Measurements from ENCODE around the gene ACSM6. TPM values are rescaled to one million over a fixed set of nuclear protein-coding genes. Genes with fewer than 3 reads are reported as not detected.
A peak's percentile ranks its signal among the peaks of the same experiment; 100 is the strongest.

The ACSM6 gene
- total and polyA plus RNA-seq, 2 of the 8 experiments (the other 6 are each of a cell fraction or from before 2014, with no cell fraction given), result 0.33 TPM; not detected in 1

- H3K36me3 ChIP-seq (ENCODE audit: control insufficient read depth in 2 of 4, insufficient read depth in 4 of 4, low read length in 3 of 4), result no peaks in the 10 kb centered on the region
These were observed 22.7 kb upstream of the ACSM6 start for GRCh38 chr10:95171336-95171735.

More at GRCh38 chr10:95171336-95171735, 22.7 kb upstream of the ACSM6 start:
- TF ChIP-seq TCF12 (IDR thresholded peaks at IDR 0.05; ENCODE audit: low read depth, low read length) (no peak), GTF2F1 (IDR thresholded peaks at IDR 0.05; ENCODE audit: borderline replicate concordance, low read depth, low read length) (no peak), CBX5 (IDR thresholded peaks at IDR 0.05; ENCODE audit: low read depth, low read length) (no peak), ATF2 (IDR thresholded peaks at IDR 0.05; ENCODE audit: low read length) (no peak), TEAD4 (IDR thresholded peaks at IDR 0.05; ENCODE audit: low read depth, low read length) (no peak), NRF1 (IDR thresholded peaks at IDR 0.05; ENCODE audit: low read depth, low read length) (no peak), GABPA (IDR thresholded peaks at IDR 0.05; ENCODE audit: borderline replicate concordance, insufficient read depth, low read length) (no peak)
- Histone ChIP-seq H2AFZ (ENCODE audit: low read length) (no peak overlapping the region), H4K91ac (replicated peaks; ENCODE audit: insufficient read length, low read length) (no peak overlapping the region), H4K5ac (ENCODE audit: insufficient read length, low read depth, low read length) (no peak overlapping the region), H3K4ac (replicated peaks; ENCODE audit: insufficient read length, low read depth, low read length) (no peak overlapping the region), H2BK5ac (ENCODE audit: low read depth, low read length) (no peak overlapping the region), H3K9ac (replicated peaks in 1 of 4; ENCODE audit: extremely low read depth in 1 of 4, low read depth in 3 of 4, low read length in 3 of 4) (no peak overlapping the region), H3K9me3 (ENCODE audit: insufficient read depth in 2 of 2, low read depth in 1 of 2, low read length in 1 of 2) (no peaks in the 10 kb centered on the region), H4K20me1 (replicated peaks in 1 of 2; ENCODE audit: control insufficient read depth in 1 of 2, insufficient read depth in 2 of 2, low read length in 2 of 2) (no peaks in the 10 kb centered on the region), H4K8ac (ENCODE audit: extremely low read depth, insufficient read depth, low read length) (no peak overlapping the region), H3K27ac (ENCODE audit: low read depth, low read length) (no peak overlapping the region), H2BK20ac (ENCODE audit: low read length) (no peak overlapping the region), H3K14ac (ENCODE audit: insufficient read length) (no peak overlapping the region), H3K4me3 (ENCODE audit: extremely low read depth in 1 of 4, insufficient read depth in 2 of 4, low read depth in 3 of 4, low read length in 4 of 4) (no peak overlapping the region), H3K4me1 (replicated peaks in 1 of 4; ENCODE audit: control insufficient read depth in 3 of 4, insufficient read depth in 4 of 4, low read length in 3 of 4) (no peaks in the 10 kb centered on the region), H3K23me2 (ENCODE audit: low read depth, low read length) (no peaks in the 10 kb centered on the region), H3K27me3 (replicated peaks in 1 of 4; ENCODE audit: control insufficient read depth in 3 of 4, extremely low read depth in 1 of 4, insufficient read depth in 3 of 4, low read length in 3 of 4) (no peaks in the 10 kb centered on the region), H3K4me2 (ENCODE audit: insufficient read depth in 1 of 2, low read depth in 2 of 2, low read length in 2 of 2) (no peak overlapping the region), H2AK5ac (ENCODE audit: low read depth, low read length) (no peak overlapping the region), H2BK15ac (ENCODE audit: low read length) (no peak overlapping the region), H2BK12ac (ENCODE audit: low read depth, low read length) (no peak overlapping the region), H2BK120ac (replicated peaks; ENCODE audit: low read depth, low read length) (no peak overlapping the region), H3K23ac (ENCODE audit: insufficient read length) (no peak overlapping the region), H3K18ac (ENCODE audit: extremely low read depth, low read length) (no peak overlapping the region), H3K79me1 (ENCODE audit: low read depth, low read length) (no peaks in the 10 kb centered on the region), H3K56ac (replicated peaks; ENCODE audit: insufficient read length, low read depth, low read length) (no peak overlapping the region), H3K79me2 (ENCODE audit: control insufficient read depth in 1 of 2, insufficient read depth in 2 of 2, low read length in 2 of 2) (no peaks in the 10 kb centered on the region)
- FAIRE-seq, result peak; percentile 50
- ChIA-PET CTCF (ENCODE audit: partially characterized antibody) (interaction anchor here (1.0 to 2.2 kb wide), 2 partner anchors 31 to 38 kb away, joined by 3 to 9 read pairs; no protein-coding TSS in a partner anchor), POLR2A (ENCODE audit: partially characterized antibody) (interaction anchor here (0.9 to 1.0 kb wide), 2 partner anchors 9 to 59 kb away, joined by 3 to 5 read pairs; no protein-coding TSS in a partner anchor)
- WGBS, 2 experiments (ENCODE audit: extremely low coverage in 1 of 2, insufficient coverage in 1 of 2, insufficient read length in 1 of 2, insufficient replicate concordance in 2 of 2, low coverage in 1 of 2, low lambda C conversion rate in 2 of 2, missing lambda C conversion rate in 1 of 2), result 86% methylated on average over 3 of the region's 3 CpGs; no CpG with 5 or more reads in 1 of the 2 experiments
- no peak for DNase-seq (ENCODE audit: low read depth in 1 of 2, low spot score in 2 of 2)

All from H1 (cell line).